CD14-positive monocyte (primary cell): ENCODE data around the gene L3MBTL4. TPM values are rescaled to one million over a fixed set of nuclear protein-coding genes. Genes with fewer than 3 reads are reported as not detected.

ENCODE experiments used
- DNase-seq, 3 donors: peaks; one replicate each; pipeline ENCODE4 v3.0.0-alpha.2; 2011 to 2022
- H2AFZ ChIP-seq: 2 replicates; pipeline ENCODE4 v1.6.0; 2012; ENCODE audit warnings: mild to moderate bottlenecking, low read depth, low read length, inconsistent platforms; ENCODE audit not compliant: insufficient read depth, poor library complexity, severe bottlenecking
- H3K27ac ChIP-seq, 2 donors: 1 replicate in 1 of 2; 2 replicates in 1 of 2; pipeline ENCODE4 v1.5.1; 2012 to 2013; ENCODE audit warnings: low read length in 2 of 2, control low read depth in 1 of 2, inconsistent platforms in 1 of 2, low read depth in 1 of 2, mild to moderate bottlenecking in 1 of 2
- H3K27me3 ChIP-seq, 2 donors: one replicate each; pipeline versions ENCODE4 v1.6.0 to v1.6.1; 2011 to 2013; ENCODE audit warnings: low read length in 2 of 2; ENCODE audit not compliant: control insufficient read depth in 2 of 2, insufficient read depth in 2 of 2
- H3K36me3 ChIP-seq, 2 donors: replicated peaks in 1 of 2; 1 replicate in 1 of 2; 2 replicates in 1 of 2; pipeline versions ENCODE4 v1.5.1 to v1.6.1; 2012 to 2013; ENCODE audit warnings: low read length in 2 of 2, control low read depth in 1 of 2, inconsistent platforms in 1 of 2, mild to moderate bottlenecking in 1 of 2; ENCODE audit not compliant: insufficient read depth in 2 of 2, control insufficient read depth in 1 of 2
- H3K4me1 ChIP-seq, 2 donors: 1 replicate in 1 of 2; 2 replicates in 1 of 2; pipeline versions ENCODE4 v1.5.1 to v1.6.1; 2012 to 2013; ENCODE audit warnings: low read length in 2 of 2, control low read depth in 1 of 2, inconsistent platforms in 1 of 2, mild to moderate bottlenecking in 1 of 2, moderate library complexity in 1 of 2; ENCODE audit not compliant: insufficient read depth in 2 of 2, control insufficient read depth in 1 of 2
- H3K4me2 ChIP-seq: replicated peaks from 2 replicates; pipeline ENCODE3; 2012; ENCODE audit warnings: low read length, moderate library complexity, mild to moderate bottlenecking; ENCODE audit not compliant: poor library complexity, severe bottlenecking; ENCODE audit errors: extremely low read depth
- H3K4me3 ChIP-seq, 3 experiments: fragments of 200-600 bp in 1 of 3; sonication (generic) in 1 of 3; replicated peaks in 1 of 3; 1 replicate in 2 of 3; 2 replicates in 1 of 3; pipeline ENCODE4 v1.5.1; 2011 to 2013; ENCODE audit warnings: low read length in 3 of 3, mild to moderate bottlenecking in 3 of 3, control low read depth in 2 of 3, low read depth in 2 of 3, inconsistent platforms in 1 of 3, moderate library complexity in 1 of 3
- H3K79me2 ChIP-seq: 2 replicates; pipeline ENCODE4 v1.6.0; 2012; ENCODE audit warnings: mild to moderate bottlenecking, control low read depth, inconsistent platforms, low read length, moderate library complexity; ENCODE audit not compliant: insufficient read depth
- H3K9ac ChIP-seq: 2 replicates; pipeline ENCODE4 v1.6.0; 2017; ENCODE audit warnings: low read length, mild to moderate bottlenecking; ENCODE audit not compliant: insufficient read depth, poor library complexity, severe bottlenecking
- H3K9me3 ChIP-seq, 2 donors: replicated peaks in 1 of 2; 1 replicate in 1 of 2; 2 replicates in 1 of 2; pipeline versions ENCODE4 v1.5.1 to v1.6.1; 2012 to 2013; ENCODE audit warnings: low read length in 2 of 2, control low read depth in 1 of 2; ENCODE audit not compliant: control insufficient read depth in 1 of 2, insufficient read depth in 1 of 2
- H4K20me1 ChIP-seq: 2 replicates; pipeline ENCODE4 v1.6.0; 2012; ENCODE audit warnings: mild to moderate bottlenecking, low read length, control low read depth, moderate library complexity; ENCODE audit not compliant: insufficient read depth
- H3K27ac Mint-ChIP-seq, 7 donors: one replicate each; pipeline ENCODE4 v1.8.0; 2020; ENCODE audit warnings: mild to moderate bottlenecking in 7 of 7, mixed read lengths in 7 of 7, moderate library complexity in 6 of 7, inconsistent platforms in 2 of 7
- H3K27me3 Mint-ChIP-seq, 3 donors: one replicate each; pipeline ENCODE4 v1.8.0; 2021 to 2022; ENCODE audit warnings: low read depth in 3 of 3, mild to moderate bottlenecking in 3 of 3, mixed read lengths in 3 of 3, moderate library complexity in 3 of 3, inconsistent platforms in 1 of 3
- H3K36me3 Mint-ChIP-seq, 2 donors: one replicate each; pipeline ENCODE4 v1.8.0; 2020; ENCODE audit warnings: mixed read lengths in 2 of 2, inconsistent platforms in 1 of 2, mild to moderate bottlenecking in 1 of 2
- H3K4me1 Mint-ChIP-seq: one replicate; pipeline ENCODE4 v1.8.0; 2020; ENCODE audit warnings: mild to moderate bottlenecking, mixed read lengths
- H3K4me3 Mint-ChIP-seq, 2 donors: one replicate each; pipeline ENCODE4 v1.8.0; 2020; ENCODE audit warnings: mild to moderate bottlenecking in 2 of 2, mixed read lengths in 2 of 2, moderate library complexity in 1 of 2
- H3K9me3 Mint-ChIP-seq, 7 donors: one replicate each; pipeline ENCODE4 v1.8.0; 2020 to 2022; ENCODE audit warnings: mixed read lengths in 7 of 7, mild to moderate bottlenecking in 6 of 7, moderate library complexity in 6 of 7, inconsistent platforms in 2 of 7
- CTCF ChIP-seq: fragments of 200-600 bp; IDR thresholded peaks from one replicate; pipeline ENCODE4 v1.8.0; 2022; ENCODE audit warnings: antibody characterized with exemption, mild to moderate bottlenecking
- whole genome bisulfite sequencing: methylation state at CpG from one replicate; pipeline ENCODE4 v1.1.5; 2013; ENCODE audit warnings: missing lambda C conversion rate; ENCODE audit not compliant: insufficient coverage; 5-methylcytosine and 5-hydroxymethylcytosine counted together
- intact Hi-C, 2 donors: fragments of 100-400 bp; cut with micrococcal nuclease; formaldehyde crosslinking; loops; one replicate each; pipeline versions ENCODE4 v1.15.0 to v1.15.1; 2023
- polyA plus RNA-seq, 3 donors: library from polyadenylated mRNA; depleted of rRNA in 1 of 3; unstranded in 2 of 3; stranded (reverse) in 1 of 3; fragments of 300-500 nt in 2 of 3; fragments of >200 nt in 1 of 3; fragmentation: Illumina TruSeq in 2 of 3; gene quantifications; 1 replicate in 2 of 3; 2 replicates in 1 of 3; pipeline ENCODE4 v1.2.3, GENCODE V29; 2012 to 2021

L3MBTL4 gene
- polyA plus RNA-seq, 3 donors = 0.55 to 1.2 (median 0.72) TPM

- TF ChIP-seq CTCF = no peak
- WGBS = no CpG with 5 or more reads among the region's 1 CpG
These were observed 21.0 kb upstream of the L3MBTL4 start for GRCh38 chr18:6435731-6436130.

GRCh38 chr18:6434987-6435709, 20.4 kb upstream of the L3MBTL4 start:
- Histone ChIP-seq H3K9ac (no peak overlapping the region), H3K79me2 (no peaks in the 10 kb centered on the region), H3K4me2 (no peak overlapping the region), H3K4me3 (no peak overlapping the region), H3K36me3 (no peaks in the 10 kb centered on the region), H3K9me3 (no peaks in the 10 kb centered on the region), H2AFZ (no peak overlapping the region), H3K27me3 (no peaks in the 10 kb centered on the region), H3K4me1 (no peaks in the 10 kb centered on the region), H4K20me1 (no peaks in the 10 kb centered on the region), H3K27ac (no peak overlapping the region)
- no peaks in the 10 kb centered on the region for H3K36me3 Mint-ChIP-seq
- no peak for TF ChIP-seq CTCF
- H3K4me3 Mint-ChIP-seq = no peak overlapping the region
- H3K4me1 Mint-ChIP-seq = no peaks in the 10 kb centered on the region
- H3K27ac Mint-ChIP-seq = no peak overlapping the region
- DNase-seq = no peak
- H3K27me3 Mint-ChIP-seq = peaks cover 0 to 2% (median 0%) of the 10 kb centered on the region in 3 donors
- H3K9me3 Mint-ChIP-seq = no peaks in the 10 kb centered on the region
- 86% methylated on average over 1 of the region's 6 CpGs for WGBS
- intact Hi-C loops = no loop called here

More at GRCh38 chr18:6435731-6436130, 21.0 kb upstream of the L3MBTL4 start:
- H3K79me2 ChIP-seq = no peaks in the 10 kb centered on the region
- H3K27me3 ChIP-seq = no peaks in the 10 kb centered on the region
- Mint-ChIP-seq H3K36me3 (no peaks in the 10 kb centered on the region), H3K27ac (no peak overlapping the region), H3K9me3 (no peaks in the 10 kb centered on the region), H3K4me3 (no peak overlapping the region), H3K4me1 (no peaks in the 10 kb centered on the region), H3K27me3 (peaks cover 0 to 2% (median 0%) of the 10 kb centered on the region in 3 donors)
- no peak overlapping the region for H3K4me3 ChIP-seq
- DNase-seq = no peak
- no peaks in the 10 kb centered on the region for H3K36me3 ChIP-seq
- H4K20me1 ChIP-seq = no peaks in the 10 kb centered on the region
- no peak overlapping the region for H3K4me2 ChIP-seq
- intact Hi-C loops = no loop called here
- H2AFZ ChIP-seq = no peak overlapping the region
- H3K9me3 ChIP-seq = no peaks in the 10 kb centered on the region
- no peak overlapping the region for H3K9ac ChIP-seq
- H3K27ac ChIP-seq = no peak overlapping the region
- H3K4me1 ChIP-seq = no peaks in the 10 kb centered on the region
